ENCODE results near the gene ESAM. TPM values are rescaled to one million over a fixed set of nuclear protein-coding genes. Genes with fewer than 3 reads are reported as not detected.

The ESAM gene
- polyA plus RNA-seq, 1 donor from 2014 or later, result 0.77 TPM

GRCh38 chr11:124712392-124712791, 49.7 kb downstream of the ESAM start:
- Histone ChIP-seq H3K4me2 (ENCODE audit: low read length) (no peak overlapping the region), H3K9ac (ENCODE audit: low read length) (no peak overlapping the region)

GRCh38 chr11:124707829-124708228, 54.3 kb downstream of the ESAM start:
- Histone ChIP-seq H2AFZ (ENCODE audit: low read depth, low read length) (no peak overlapping the region), H3K4me2 (ENCODE audit: low read length) (no peak overlapping the region), H3K27ac (ENCODE audit: low read length) (no peak overlapping the region), H3K27me3 (ENCODE audit: insufficient read depth, low read depth, low read length) (no peaks in the 10 kb centered on the region), H3K36me3 (ENCODE audit: insufficient read depth, low read length) (no peaks in the 10 kb centered on the region), H3K4me3 (ENCODE audit: low read length) (no peak overlapping the region), H3K9me3 (ENCODE audit: low read length) (no peaks in the 10 kb centered on the region), H3K79me2 (replicated peaks; ENCODE audit: insufficient read depth, low read length) (no peaks in the 10 kb centered on the region), H3F3A (ENCODE audit: insufficient read depth, low read length, poor library complexity, severe bottlenecking) (no peaks in the 10 kb centered on the region), H4K20me1 (ENCODE audit: insufficient read depth) (no peaks in the 10 kb centered on the region), H3K9me2 (ENCODE audit: insufficient read depth, low read length) (no peaks in the 10 kb centered on the region), H3K9ac (ENCODE audit: low read length) (no peak overlapping the region)
- TF ChIP-seq SMC3 (conservative IDR thresholded peaks at IDR 0.05; ENCODE audit: poor library complexity), result no peak
- no peak for TF ChIP-seq TAF1 (IDR thresholded peaks at IDR 0.05; ENCODE audit: low read depth)
- TF ChIP-seq EP300 (conservative IDR thresholded peaks at IDR 0.05; ENCODE audit: poor library complexity, severe bottlenecking), result no peak
- TF ChIP-seq CTCF (IDR thresholded peaks at IDR 0.05; ENCODE audit: poor library complexity, severe bottlenecking), result no peak
- no peak for TF ChIP-seq POLR2AphosphoS5 (IDR thresholded peaks at IDR 0.05)
- no peak for TF ChIP-seq EZH2 (IDR thresholded peaks at IDR 0.05; ENCODE audit: borderline replicate concordance, insufficient read depth, low read length, poor library complexity, severe bottlenecking)
- TF ChIP-seq MXI1 (conservative IDR thresholded peaks at IDR 0.05; ENCODE audit: poor library complexity, severe bottlenecking), result no peak

More at GRCh38 chr11:124712392-124712791, 49.7 kb downstream of the ESAM start:
- no peaks in the 10 kb centered on the region for H3F3A ChIP-seq (ENCODE audit: insufficient read depth, low read length, poor library complexity, severe bottlenecking)
- H3K27me3 ChIP-seq (ENCODE audit: insufficient read depth, low read depth, low read length), result peaks cover 2% of the 10 kb centered on the region
- H3K27ac ChIP-seq (ENCODE audit: low read length), result no peak overlapping the region
- H3K36me3 ChIP-seq (ENCODE audit: insufficient read depth, low read length), result no peaks in the 10 kb centered on the region
- H2AFZ ChIP-seq (ENCODE audit: low read depth, low read length), result no peak overlapping the region
- no peaks in the 10 kb centered on the region for H3K79me2 ChIP-seq (replicated peaks; ENCODE audit: insufficient read depth, low read length)
- no peak overlapping the region for H3K4me3 ChIP-seq (ENCODE audit: low read length)
- no peaks in the 10 kb centered on the region for H3K9me2 ChIP-seq (ENCODE audit: insufficient read depth, low read length)
- no peaks in the 10 kb centered on the region for H3K9me3 ChIP-seq (ENCODE audit: low read length)
- no peaks in the 10 kb centered on the region for H4K20me1 ChIP-seq (ENCODE audit: insufficient read depth)
- TF ChIP-seq EZH2 (IDR thresholded peaks at IDR 0.05; ENCODE audit: borderline replicate concordance, insufficient read depth, low read length, poor library complexity, severe bottlenecking), result no peak
- no peak for TF ChIP-seq REST (IDR thresholded peaks at IDR 0.05; ENCODE audit: borderline replicate concordance)
- TF ChIP-seq POLR2AphosphoS5 (IDR thresholded peaks at IDR 0.05), result no peak
- TF ChIP-seq SMC3 (conservative IDR thresholded peaks at IDR 0.05; ENCODE audit: poor library complexity), result no peak
- TF ChIP-seq CTCF (IDR thresholded peaks at IDR 0.05; ENCODE audit: poor library complexity, severe bottlenecking), result no peak
- no peak for TF ChIP-seq RAD21 (conservative IDR thresholded peaks at IDR 0.05)
- TF ChIP-seq EP300 (conservative IDR thresholded peaks at IDR 0.05; ENCODE audit: poor library complexity, severe bottlenecking), result no peak
- no peak for TF ChIP-seq TAF1 (IDR thresholded peaks at IDR 0.05; ENCODE audit: low read depth)
- no peak for TF ChIP-seq MXI1 (conservative IDR thresholded peaks at IDR 0.05; ENCODE audit: poor library complexity, severe bottlenecking)
